Keratinocyte (primary cell): ENCODE measurements around the gene HK1. TPM values are rescaled to one million over a fixed set of nuclear protein-coding genes. Genes with fewer than 3 reads are reported as not detected.

Source experiments
- DNase-seq: peaks from one replicate; pipeline ENCODE4 v3.0.0-alpha.2; 2011; ENCODE audit warnings: low read depth, missing footprints, low spot score
- FAIRE-seq: peaks from 2 replicates; lab custom pipeline; 2011; peaks lifted over from hg19 to GRCh38; lab: Jason Lieb, UNC
- H2AFZ ChIP-seq: 2 replicates; pipeline ENCODE4 v1.6.0; 2012; ENCODE audit warnings: low read length, control low read depth, inconsistent platforms; ENCODE audit not compliant: control insufficient read depth
- H3K27ac ChIP-seq: 2 replicates; pipeline ENCODE4 v1.5.1; 2011; ENCODE audit warnings: low read length; ENCODE audit not compliant: control insufficient read depth, insufficient read depth
- H3K27me3 ChIP-seq: 3 replicates; pipeline ENCODE4 v1.6.0; 2011; ENCODE audit warnings: low read length; ENCODE audit not compliant: control insufficient read depth, insufficient read depth; ENCODE audit errors: extremely low read depth
- H3K36me3 ChIP-seq, 2 experiments: 2 replicates in 1 of 2; 3 replicates in 1 of 2; pipeline ENCODE4 v1.5.1; 2011; ENCODE audit warnings: low read length in 2 of 2, mild to moderate bottlenecking in 1 of 2; ENCODE audit not compliant: control insufficient read depth in 2 of 2, insufficient read depth in 2 of 2; ENCODE audit errors: extremely low read depth in 1 of 2
- H3K4me1 ChIP-seq: 3 replicates; pipeline ENCODE4 v1.5.1; 2011; ENCODE audit warnings: low read length; ENCODE audit not compliant: control insufficient read depth, insufficient read depth; ENCODE audit errors: extremely low read depth
- H3K4me2 ChIP-seq: 3 replicates; pipeline ENCODE4 v1.6.0; 2011; ENCODE audit warnings: low read depth, low read length; ENCODE audit not compliant: control insufficient read depth, insufficient read depth; ENCODE audit errors: extremely low read depth
- H3K4me3 ChIP-seq, 3 experiments: fragments of 200-600 bp in 1 of 3; sonication (generic) in 1 of 3; 2 replicates in 2 of 3; 3 replicates in 1 of 3; pipeline ENCODE4 v1.5.1; 2011 to 2016; ENCODE audit warnings: low read length in 3 of 3, mild to moderate bottlenecking in 3 of 3, control low read depth in 2 of 3, inconsistent platforms in 1 of 3, low read depth in 1 of 3, mixed read lengths in 1 of 3, mixed run types in 1 of 3, moderate library complexity in 1 of 3; ENCODE audit not compliant: control insufficient read depth in 2 of 3, insufficient read depth in 2 of 3; ENCODE audit errors: extremely low read depth in 1 of 3
- H3K79me2 ChIP-seq: 2 replicates; pipeline ENCODE4 v1.6.0; 2012; ENCODE audit warnings: low read length; ENCODE audit not compliant: control insufficient read depth, insufficient read depth
- H3K9ac ChIP-seq: 3 replicates; pipeline ENCODE4 v1.6.0; 2011; ENCODE audit warnings: low read length; ENCODE audit not compliant: control insufficient read depth, insufficient read depth; ENCODE audit errors: extremely low read depth
- H3K9me1 ChIP-seq: 3 replicates; pipeline ENCODE4 v1.6.0; 2011; ENCODE audit warnings: low read length; ENCODE audit not compliant: control insufficient read depth, insufficient read depth; ENCODE audit errors: extremely low read depth
- H3K9me3 ChIP-seq: 2 replicates; pipeline ENCODE4 v1.5.1; 2012; ENCODE audit warnings: low read depth, low read length; ENCODE audit not compliant: control insufficient read depth
- H4K20me1 ChIP-seq: 3 replicates; pipeline ENCODE4 v1.6.0; 2011; ENCODE audit warnings: low read length; ENCODE audit not compliant: control insufficient read depth, insufficient read depth; ENCODE audit errors: extremely low read depth
- CTCF ChIP-seq, 3 experiments: IDR thresholded peaks in 1 of 3; conservative IDR thresholded peaks in 1 of 3; optimal IDR thresholded peaks in 1 of 3; 2 replicates in 2 of 3; 3 replicates in 1 of 3; pipeline versions ENCODE3 to v1.5.1; 2011; ENCODE audit warnings: low read length in 3 of 3, mild to moderate bottlenecking in 3 of 3, moderate library complexity in 2 of 3, control low read depth in 1 of 3, inconsistent platforms in 1 of 3; ENCODE audit not compliant: insufficient read depth in 2 of 3; ENCODE audit errors: extremely low read depth in 1 of 3
- EZH2 ChIP-seq: IDR thresholded peaks from one replicate; pipeline ENCODE4 v1.6.1; 2012; ENCODE audit warnings: inconsistent platforms, mild to moderate bottlenecking, low read length, moderate library complexity
- dilution Hi-C: fragments of 300-500 bp; cut with MboI; formaldehyde crosslinking; loops from one replicate; pipeline ENCODE4 v1.7.0; 2020; ENCODE audit warnings: low sequenced_read_pairs; ENCODE audit not compliant: extremely low pct_ligation_motif_present
- polyA plus RNA-seq, 5 experiments: library from polyadenylated mRNA; depleted of rRNA in 3 of 5; stranded (reverse) in 3 of 5; stranded (forward) in 1 of 5; unstranded in 1 of 5; fragments of >200 nt; gene quantifications; 1 replicate in 1 of 5; 2 replicates in 3 of 5; 3 replicates in 1 of 5; pipeline versions ENCODE4 v1.2.1 to v1.2.3, GENCODE V29; 2011 to 2012; ENCODE audit warnings: missing spikeins in 2 of 5, low read depth in 1 of 5, low replicate concordance in 1 of 5

Gene HK1
- polyA plus RNA-seq, 1 donor (not counting 4 experiments of a cell fraction or from before 2014, with no cell fraction given): 106 TPM

- H3K79me2 ChIP-seq: no peaks in the 10 kb centered on the region
- H3K4me1 ChIP-seq: no peaks in the 10 kb centered on the region
- FAIRE-seq: no peak
- dilution Hi-C loops: no loop called here
- no peak overlapping the region for H3K4me3 ChIP-seq
- no peaks in the 10 kb centered on the region for H4K20me1 ChIP-seq
- no peaks in the 10 kb centered on the region for H3K27me3 ChIP-seq
- no peak overlapping the region for H3K4me2 ChIP-seq
- H3K27ac ChIP-seq: no peak overlapping the region
- H3K9me1 ChIP-seq: no peaks in the 10 kb centered on the region
- H3K36me3 ChIP-seq: no peaks in the 10 kb centered on the region
- no peak overlapping the region for H2AFZ ChIP-seq
- DNase-seq: no peak
- TF ChIP-seq CTCF (optimal IDR thresholded peaks at IDR 0.05 in 1 of 3, IDR thresholded peaks at IDR 0.05 in 1 of 3, conservative IDR thresholded peaks at IDR 0.05 in 1 of 3; ENCODE audit: extremely low read depth in 1 of 3, insufficient read depth in 2 of 3, low read length in 3 of 3) (no peak), EZH2 (no peak)
- no peak overlapping the region for H3K9ac ChIP-seq
- no peaks in the 10 kb centered on the region for H3K9me3 ChIP-seq
Measured at GRCh38 chr10:69265521-69265920, 12.8 kb upstream of the HK1 start.

GRCh38 chr10:69268761-69269416 lies 9.4 kb upstream of the HK1 start:
- FAIRE-seq: no peak
- Histone ChIP-seq H3K9me1 (no peaks in the 10 kb centered on the region), H3K4me2 (no peak overlapping the region), H3K27me3 (no peaks in the 10 kb centered on the region), H3K9ac (no peak overlapping the region), H3K9me3 (no peaks in the 10 kb centered on the region), H2AFZ (no peak overlapping the region), H3K4me1 (no peaks in the 10 kb centered on the region), H3K27ac (no peak overlapping the region), H3K79me2 (no peaks in the 10 kb centered on the region), H4K20me1 (no peaks in the 10 kb centered on the region), H3K36me3 (no peaks in the 10 kb centered on the region), H3K4me3 (no peak overlapping the region)
- no peak for DNase-seq
- no peak for TF ChIP-seq EZH2
- no peak for TF ChIP-seq CTCF (optimal IDR thresholded peaks at IDR 0.05 in 1 of 3, IDR thresholded peaks at IDR 0.05 in 1 of 3, conservative IDR thresholded peaks at IDR 0.05 in 1 of 3; ENCODE audit: extremely low read depth in 1 of 3, insufficient read depth in 2 of 3, low read length in 3 of 3)
- dilution Hi-C loops: no loop called here
